ENCODE measurements around the gene ALOX12B. TPM values are rescaled to one million over a fixed set of nuclear protein-coding genes. Genes with fewer than 3 reads are reported as not detected.

ALOX12B gene
- total and polyA plus RNA-seq, 4 donors, result not detected

DNA sequence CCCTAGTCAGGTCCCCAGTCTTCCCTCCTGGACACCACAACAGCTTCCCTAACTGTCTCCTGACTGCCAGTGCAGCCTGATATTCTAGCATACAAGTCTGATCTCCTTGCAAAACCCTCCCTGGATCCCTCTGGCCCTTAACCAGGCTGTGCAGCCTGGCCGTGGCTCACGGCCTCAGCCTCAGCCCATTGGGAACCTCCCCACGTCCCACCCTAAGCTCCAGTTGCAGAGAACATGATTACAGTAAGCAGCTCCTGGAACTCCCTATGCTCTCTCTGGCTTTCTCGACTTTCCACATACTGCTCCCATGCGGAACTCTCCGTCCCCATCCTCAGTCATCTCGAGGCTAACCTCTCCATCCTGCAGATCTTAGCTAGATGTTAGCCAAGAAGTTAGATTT, 13.0 kb downstream of the ALOX12B start:
- no peak for DNase-seq (ENCODE audit: low spot score)
- Histone ChIP-seq H3K9me3 (ENCODE audit: control insufficient read depth in 4 of 4, low read length in 3 of 4) (no peaks in the 10 kb centered on the region), H3K36me3 (ENCODE audit: control insufficient read depth in 4 of 4, insufficient read depth in 3 of 4, low read depth in 1 of 4, low read length in 3 of 4) (no peaks in the 10 kb centered on the region), H3K27ac (ENCODE audit: low read depth in 1 of 2, low read length in 2 of 2) (no peak overlapping the region), H3K4me1 (ENCODE audit: control insufficient read depth in 4 of 4, insufficient read depth in 4 of 4, low read length in 3 of 4) (peaks cover 4 to 19% (median 9%) of the 10 kb centered on the region in 4 donors), H3K9ac (ENCODE audit: low read depth in 1 of 2, low read length in 2 of 2) (no peak overlapping the region), H3K27me3 (ENCODE audit: control insufficient read depth in 4 of 4, insufficient read depth in 4 of 4, low read length in 3 of 4) (peaks cover 4 to 31% (median 19%) of the 10 kb centered on the region in 4 donors), H3K4me3 (ENCODE audit: low read depth in 1 of 3, low read length in 3 of 3) (no peak overlapping the region)
- no peak for TF ChIP-seq SP1 (IDR thresholded peaks at IDR 0.05)
- no peak for TF ChIP-seq HNF4G (IDR thresholded peaks at IDR 0.05)
- no peak for TF ChIP-seq ATF3 (IDR thresholded peaks at IDR 0.05)
- no peak for TF ChIP-seq NR2F2 (IDR thresholded peaks at IDR 0.05)
- no peak for TF ChIP-seq HNF4A (conservative IDR thresholded peaks at IDR 0.05)
- TF ChIP-seq FOXA1 (IDR thresholded peaks at IDR 0.05), result no peak
- no peak for TF ChIP-seq FOXA2 (IDR thresholded peaks at IDR 0.05)
- no peak for TF ChIP-seq GABPA (IDR thresholded peaks at IDR 0.05 in 1 of 2, conservative IDR thresholded peaks at IDR 0.05 in 1 of 2)
- no peak for TF ChIP-seq RXRA (IDR thresholded peaks at IDR 0.05)
- TF ChIP-seq, protein P1, sequence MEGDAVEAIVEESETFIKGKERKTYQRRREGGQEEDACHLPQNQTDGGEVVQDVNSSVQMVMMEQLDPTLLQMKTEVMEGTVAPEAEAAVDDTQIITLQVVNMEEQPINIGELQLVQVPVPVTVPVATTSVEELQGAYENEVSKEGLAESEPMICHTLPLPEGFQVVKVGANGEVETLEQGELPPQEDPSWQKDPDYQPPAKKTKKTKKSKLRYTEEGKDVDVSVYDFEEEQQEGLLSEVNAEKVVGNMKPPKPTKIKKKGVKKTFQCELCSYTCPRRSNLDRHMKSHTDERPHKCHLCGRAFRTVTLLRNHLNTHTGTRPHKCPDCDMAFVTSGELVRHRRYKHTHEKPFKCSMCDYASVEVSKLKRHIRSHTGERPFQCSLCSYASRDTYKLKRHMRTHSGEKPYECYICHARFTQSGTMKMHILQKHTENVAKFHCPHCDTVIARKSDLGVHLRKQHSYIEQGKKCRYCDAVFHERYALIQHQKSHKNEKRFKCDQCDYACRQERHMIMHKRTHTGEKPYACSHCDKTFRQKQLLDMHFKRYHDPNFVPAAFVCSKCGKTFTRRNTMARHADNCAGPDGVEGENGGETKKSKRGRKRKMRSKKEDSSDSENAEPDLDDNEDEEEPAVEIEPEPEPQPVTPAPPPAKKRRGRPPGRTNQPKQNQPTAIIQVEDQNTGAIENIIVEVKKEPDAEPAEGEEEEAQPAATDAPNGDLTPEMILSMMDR (IDR thresholded peaks at IDR 0.05; ENCODE audit: low read depth, low read length, missing input control), result no peak
- no peak for TF ChIP-seq REST (IDR thresholded peaks at IDR 0.05)
- no peak for TF ChIP-seq MAX (IDR thresholded peaks at IDR 0.05)
- no peak for TF ChIP-seq EGR1 (IDR thresholded peaks at IDR 0.05; ENCODE audit: low read depth in 2 of 2)
- TF ChIP-seq, protein P2, sequence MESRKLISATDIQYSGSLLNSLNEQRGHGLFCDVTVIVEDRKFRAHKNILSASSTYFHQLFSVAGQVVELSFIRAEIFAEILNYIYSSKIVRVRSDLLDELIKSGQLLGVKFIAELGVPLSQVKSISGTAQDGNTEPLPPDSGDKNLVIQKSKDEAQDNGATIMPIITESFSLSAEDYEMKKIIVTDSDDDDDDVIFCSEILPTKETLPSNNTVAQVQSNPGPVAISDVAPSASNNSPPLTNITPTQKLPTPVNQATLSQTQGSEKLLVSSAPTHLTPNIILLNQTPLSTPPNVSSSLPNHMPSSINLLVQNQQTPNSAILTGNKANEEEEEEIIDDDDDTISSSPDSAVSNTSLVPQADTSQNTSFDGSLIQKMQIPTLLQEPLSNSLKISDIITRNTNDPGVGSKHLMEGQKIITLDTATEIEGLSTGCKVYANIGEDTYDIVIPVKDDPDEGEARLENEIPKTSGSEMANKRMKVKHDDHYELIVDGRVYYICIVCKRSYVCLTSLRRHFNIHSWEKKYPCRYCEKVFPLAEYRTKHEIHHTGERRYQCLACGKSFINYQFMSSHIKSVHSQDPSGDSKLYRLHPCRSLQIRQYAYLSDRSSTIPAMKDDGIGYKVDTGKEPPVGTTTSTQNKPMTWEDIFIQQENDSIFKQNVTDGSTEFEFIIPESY (IDR thresholded peaks at IDR 0.05), result no peak
- no peak for TF ChIP-seq YY1 (IDR thresholded peaks at IDR 0.05)
- no peak for TF ChIP-seq RAD21 (IDR thresholded peaks at IDR 0.05)
- TF ChIP-seq JUND (IDR thresholded peaks at IDR 0.05), result no peak
- no peak for TF ChIP-seq TAF1 (conservative IDR thresholded peaks at IDR 0.05)
- 63% methylated on average over 7 of the region's 7 CpGs for WGBS

All from liver (tissue), 9 donors.